Activated CD4-positive, alpha-beta T cell treated with anti-CD3 and anti-CD28 coated beads, Interleukin-2, amount 50 U/mL, for 24 hours (primary cell): ENCODE results near the gene RAN.
"Not testable (repeated sequence)": the region's sequence is repeated elsewhere in the genome, so short reads cannot be mapped to it uniquely, and the experiment has no call there.

Experiments
- DNase-seq, 2 donors: peaks; one replicate each; pipeline ENCODE4 v3.0.0-alpha.2; 2020; ENCODE audit warnings: low read depth in 1 of 2, low spot score in 1 of 2

RAN gene

DNA sequence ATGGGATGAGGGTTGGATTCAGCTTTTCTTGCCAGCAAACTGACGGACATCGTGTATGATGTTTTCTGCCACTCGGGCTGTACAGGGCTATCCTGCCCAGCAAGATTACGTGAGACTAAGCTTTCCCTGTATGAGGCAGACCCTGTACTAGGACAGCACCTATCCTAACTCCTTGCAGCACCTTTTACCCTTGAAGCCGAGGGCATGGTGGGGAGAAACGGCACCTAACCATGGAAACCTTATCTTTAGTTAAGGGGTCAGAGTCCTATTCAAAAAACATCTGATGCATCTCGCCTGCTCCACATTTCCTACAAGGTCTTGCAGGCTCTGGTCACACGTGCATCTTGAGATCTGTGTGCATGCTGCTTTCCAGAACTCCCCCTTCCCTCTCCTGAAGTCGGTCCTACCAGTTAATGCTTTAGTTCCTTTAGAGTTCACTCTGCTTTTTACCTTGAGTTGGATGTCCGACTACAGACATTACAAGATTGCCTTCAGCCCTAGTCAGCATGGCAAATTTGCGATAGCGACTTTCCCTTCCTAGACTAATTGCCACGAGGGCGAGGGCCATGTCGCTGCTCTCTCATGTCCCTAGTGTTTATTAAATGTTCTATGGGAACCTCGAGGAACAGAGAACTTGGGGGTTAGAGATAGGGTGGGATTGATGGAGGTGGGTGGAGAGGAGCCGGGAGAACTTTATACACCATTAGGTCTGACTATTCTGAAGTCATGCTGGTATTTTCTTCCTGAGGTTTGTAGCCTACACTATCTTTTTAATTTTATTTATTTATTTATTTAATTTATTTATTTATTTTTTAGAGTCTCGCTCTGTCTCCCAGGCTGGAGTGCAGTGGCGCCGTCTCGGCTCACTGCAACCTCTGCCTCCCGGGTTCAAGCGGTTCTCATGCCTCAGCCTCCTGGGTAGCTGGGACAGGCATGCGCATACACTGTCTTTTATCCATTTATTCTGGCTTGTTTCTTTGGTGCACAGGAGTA lies 6.6 kb downstream of the RAN start:
- no peak for DNase-seq

- no peak for DNase-seq
These were observed 7.4 kb downstream of the RAN start for GRCh38 chr12:130879212-130879686.

GRCh38 chr12:130879781-130880389 lies 8.0 kb downstream of the RAN start:
- no peak for DNase-seq

DNA sequence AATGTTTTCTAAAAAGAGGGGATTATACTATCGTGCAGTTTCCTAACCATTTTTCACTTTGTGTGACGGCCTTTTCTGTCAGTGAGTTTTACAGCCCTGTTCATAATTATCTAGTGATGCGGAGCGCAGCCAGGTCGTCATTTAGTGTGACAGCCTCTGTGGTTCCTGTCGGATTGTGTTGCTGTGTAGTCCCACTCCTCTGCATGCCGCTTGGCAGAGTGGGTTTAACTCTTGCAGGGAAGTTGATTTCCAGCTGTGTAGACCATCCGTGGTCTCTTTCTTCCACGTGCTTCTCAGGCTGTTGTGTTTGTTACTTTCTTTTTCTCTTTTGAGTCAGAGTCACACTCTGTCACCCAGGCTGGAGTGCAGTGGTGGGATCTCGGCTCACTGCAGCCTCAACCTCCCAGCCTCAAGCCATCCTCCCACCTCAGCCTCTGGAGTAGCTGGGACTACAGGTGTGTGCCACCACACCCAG lies 8.6 kb downstream of the RAN start:
- DNase-seq: peak in 1 of 2 donors; percentile 13

DNA sequence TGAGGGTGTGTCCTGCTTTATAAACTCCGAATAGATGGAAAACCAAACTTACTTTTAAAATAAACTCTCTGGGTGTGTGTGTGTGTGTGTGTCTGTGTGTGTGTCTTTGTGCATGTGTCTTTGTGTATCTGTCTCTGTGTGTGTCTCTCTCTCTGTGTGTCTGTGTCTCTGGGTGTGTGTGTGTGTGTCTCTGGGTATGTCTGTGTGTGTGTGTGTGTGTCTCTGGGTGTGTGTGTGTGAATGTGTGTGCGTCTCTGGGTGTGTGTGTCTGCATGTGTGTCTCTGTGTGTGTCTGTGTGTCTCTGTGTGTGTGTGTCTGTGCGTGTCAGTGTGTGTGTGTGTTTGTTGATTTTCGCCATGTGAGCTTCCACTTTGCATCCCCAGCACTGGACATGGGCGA lies 9.2 kb downstream of the RAN start:
- no peak for DNase-seq

GRCh38 chr12:130881548-130881947 lies 9.7 kb downstream of the RAN start:
- no peak for DNase-seq

DNA sequence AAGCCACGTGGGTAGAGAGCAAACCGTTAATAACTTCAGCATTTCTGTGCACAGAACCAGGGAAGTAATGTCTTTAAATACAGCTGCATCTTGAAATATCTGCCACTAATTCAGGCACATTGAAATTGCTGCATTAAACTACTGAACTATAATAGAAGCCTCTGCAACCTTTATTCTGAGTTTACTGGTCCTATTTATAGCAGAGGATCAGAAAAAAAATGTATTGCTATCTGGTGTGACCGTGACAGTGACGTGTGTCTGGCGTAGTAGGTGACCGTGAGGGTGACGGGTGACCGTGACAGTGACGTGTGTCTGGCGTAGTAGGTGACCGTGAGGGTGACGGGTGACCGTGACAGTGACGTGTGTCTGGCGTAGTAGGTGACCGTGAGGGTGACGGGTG lies 15.3 kb downstream of the RAN start:
- not testable (repeated sequence) for DNase-seq

GRCh38 chr12:130904064-130904463 lies 32.2 kb downstream of the RAN start:
- DNase-seq: no peak

DNA sequence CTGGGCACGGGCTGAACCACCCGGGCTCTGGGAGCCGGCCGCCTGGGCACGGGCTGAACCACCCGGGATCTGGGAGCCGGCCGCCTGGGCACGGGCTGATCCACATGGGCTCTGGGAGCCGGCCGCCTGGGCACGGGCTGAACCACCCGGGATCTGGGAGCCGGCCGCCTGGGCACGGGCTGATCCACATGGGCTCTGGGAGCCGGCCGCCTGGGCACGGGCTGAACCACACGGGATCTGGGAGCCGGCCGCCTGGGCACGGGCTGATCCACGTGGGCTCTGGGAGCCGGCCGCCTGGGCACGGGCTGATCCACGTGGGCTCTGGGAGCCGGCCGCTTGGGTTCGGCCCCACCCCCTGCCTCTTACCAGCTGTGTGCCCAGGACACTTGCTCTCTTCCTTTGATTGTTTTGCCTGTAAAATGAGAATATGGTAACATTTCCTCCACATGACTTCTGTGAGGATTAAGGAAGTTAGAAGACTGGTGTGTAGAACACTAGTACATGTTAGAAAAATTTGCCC lies 33.1 kb downstream of the RAN start:
- not testable (repeated sequence) for DNase-seq

GRCh38 chr12:130909111-130909510 lies 37.2 kb downstream of the RAN start:
- no peak for DNase-seq

DNA sequence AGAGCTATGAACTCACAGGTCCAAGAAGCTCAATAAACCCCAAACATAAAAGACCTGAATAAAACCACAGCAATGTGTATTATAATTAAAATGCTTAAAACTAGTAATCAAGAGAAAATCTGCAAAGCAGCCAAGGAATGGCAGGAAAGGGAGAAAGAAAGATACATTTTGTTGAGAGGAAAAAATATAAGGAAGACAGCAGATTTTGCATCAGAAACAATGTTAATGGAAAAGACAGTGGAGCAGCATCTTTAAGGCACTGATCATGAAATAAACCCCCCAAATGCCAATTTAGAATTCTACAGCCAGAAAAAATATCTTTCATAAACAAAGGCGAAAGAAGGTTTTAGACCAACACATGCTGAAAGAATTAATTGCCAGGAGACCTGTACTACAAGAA lies 39.3 kb downstream of the RAN start:
- no peak for DNase-seq

- DNase-seq: no peak
These were observed 40.1 kb downstream of the RAN start for GRCh38 chr12:130911933-130912332.

GRCh38 chr12:130916241-130916911 lies 44.5 kb downstream of the RAN start:
- DNase-seq: no peak

GRCh38 chr12:130917607-130918006 lies 45.7 kb downstream of the RAN start:
- DNase-seq: no peak

DNA sequence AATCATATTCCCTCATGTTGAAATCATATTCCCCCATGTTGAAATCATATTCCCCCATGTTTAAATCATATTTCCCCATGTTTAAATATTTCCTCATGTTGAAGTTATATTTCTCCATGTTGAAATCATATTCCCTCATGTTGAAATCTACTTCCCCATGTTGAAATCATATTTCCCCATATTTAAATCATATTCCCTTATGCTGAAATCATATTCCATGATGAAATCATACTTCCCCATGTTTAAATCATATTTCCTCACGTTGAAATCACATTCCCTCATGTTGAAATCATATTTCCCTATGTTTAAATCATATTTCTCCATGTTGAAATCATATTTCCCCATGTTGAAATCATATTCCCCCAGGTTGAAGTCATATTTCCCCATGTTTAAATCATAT lies 47.2 kb downstream of the RAN start:
- DNase-seq: no peak

DNA sequence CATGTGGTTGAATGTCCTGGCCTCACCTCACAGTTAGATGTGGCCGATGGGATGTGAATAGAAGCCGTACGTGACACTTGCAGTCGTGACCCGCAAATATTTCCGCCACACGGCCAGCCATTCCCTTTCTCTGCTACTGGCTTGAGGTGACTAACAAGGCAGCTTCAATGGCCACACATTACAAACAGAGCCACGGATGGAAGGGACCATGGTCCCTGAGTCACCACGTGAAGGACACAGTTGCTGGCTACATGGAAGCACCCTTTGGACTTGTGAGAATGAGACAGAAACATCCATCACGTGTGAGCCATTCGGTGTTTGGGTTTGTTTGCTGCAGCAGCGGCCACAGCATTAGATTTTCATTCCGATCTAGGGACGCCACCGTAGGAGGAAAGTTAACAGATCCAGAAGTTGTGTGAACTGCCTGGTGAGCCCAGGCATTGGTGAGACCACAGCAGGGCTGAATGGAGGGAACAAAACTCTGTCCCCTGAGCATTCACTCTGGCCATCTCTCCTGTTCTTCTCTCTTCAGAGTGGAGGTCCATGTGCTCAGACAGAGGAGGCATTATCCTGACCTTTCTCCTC lies 48.3 kb downstream of the RAN start:
- DNase-seq: no peak

DNA sequence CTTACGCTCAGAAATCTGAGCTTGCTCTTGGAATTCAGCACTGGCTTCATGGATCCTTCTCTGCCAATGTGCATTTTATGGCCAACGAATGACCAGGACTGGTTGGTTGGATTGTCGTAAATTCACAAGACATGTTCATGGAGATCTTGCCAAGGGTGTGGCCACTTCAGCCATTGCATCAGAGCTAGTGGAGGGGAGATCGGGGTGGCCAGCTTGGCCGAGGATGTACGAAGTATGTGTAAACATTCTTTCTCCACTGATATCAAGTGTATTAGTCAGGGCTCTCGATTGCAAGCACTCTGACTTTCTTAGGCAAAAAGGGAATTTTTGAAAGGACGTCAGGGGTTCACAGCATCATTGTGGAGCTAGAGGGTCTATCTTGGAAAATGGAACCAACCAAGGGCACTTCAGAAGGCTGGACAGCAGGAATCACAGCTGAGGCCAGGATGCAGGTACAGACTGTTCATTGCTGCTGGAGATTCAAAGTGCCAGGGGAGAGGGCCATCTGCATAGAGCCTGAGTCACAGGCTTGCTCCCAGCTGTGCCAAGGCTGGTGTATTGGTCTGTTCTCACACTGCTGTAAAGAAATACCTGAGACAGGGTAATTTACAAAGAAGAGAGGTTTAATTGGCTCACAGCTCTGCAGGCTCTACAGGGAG lies 49.0 kb downstream of the RAN start:
- DNase-seq: no peak

- no peak for DNase-seq
These were observed 50.7 kb downstream of the RAN start for GRCh38 chr12:130922511-130922953.

DNA sequence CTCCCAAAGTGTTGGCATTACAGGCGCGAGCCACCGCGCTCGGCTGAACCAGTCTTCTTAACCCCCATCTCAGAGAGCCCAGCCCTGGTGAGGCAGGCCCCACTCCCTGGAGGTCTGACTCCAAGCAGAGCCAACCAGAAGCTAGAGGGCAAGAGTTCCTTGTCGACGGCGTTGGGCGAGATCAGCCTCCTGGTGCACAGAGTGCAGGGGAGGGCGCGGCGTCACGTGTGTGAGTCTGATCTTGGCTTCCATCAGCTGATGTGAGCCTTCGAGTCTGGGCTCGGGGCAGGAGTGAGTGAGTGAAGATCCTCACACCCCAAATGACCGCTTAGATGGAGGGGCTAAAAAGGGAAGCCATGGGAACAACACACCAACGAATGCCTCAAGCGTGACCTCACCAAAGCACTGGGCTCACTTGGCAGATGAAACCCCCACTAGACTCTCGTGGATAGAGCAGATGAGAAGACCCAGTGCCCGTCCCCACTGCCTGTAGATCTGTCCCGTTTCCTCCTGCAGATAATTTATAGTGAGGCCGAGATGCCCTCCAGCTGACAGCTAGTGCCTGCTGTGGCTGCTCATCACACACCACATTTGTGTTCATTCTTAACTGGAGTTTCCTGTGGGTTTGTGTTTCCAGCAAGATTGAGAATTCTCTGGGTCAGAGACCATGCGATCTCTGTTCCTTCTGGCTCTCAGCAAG lies 53.2 kb downstream of the RAN start:
- no peak for DNase-seq

DNA sequence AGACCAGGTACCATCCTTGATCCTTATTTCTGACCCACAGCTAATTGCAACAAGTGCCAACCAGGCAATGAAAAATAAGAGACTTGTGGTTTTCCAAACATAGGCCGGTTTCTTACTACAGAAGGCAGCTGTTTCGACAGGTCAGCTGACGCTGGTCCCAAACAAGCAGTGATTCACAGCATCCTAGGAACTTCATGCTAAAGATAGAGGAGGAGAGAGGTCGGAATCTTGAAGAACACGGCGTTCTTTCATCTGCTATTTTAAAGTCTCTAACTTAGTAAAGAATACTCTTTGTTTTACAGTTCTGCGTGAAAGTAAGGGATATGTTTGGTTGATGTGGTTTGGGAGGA lies 53.8 kb downstream of the RAN start:
- DNase-seq: no peak
